ENCODE data around the gene KLHL5.
"Not testable (repeated sequence)": the region's sequence is repeated elsewhere in the genome, so short reads cannot be mapped to it uniquely, and the experiment has no call there.

The KLHL5 gene

DNA sequence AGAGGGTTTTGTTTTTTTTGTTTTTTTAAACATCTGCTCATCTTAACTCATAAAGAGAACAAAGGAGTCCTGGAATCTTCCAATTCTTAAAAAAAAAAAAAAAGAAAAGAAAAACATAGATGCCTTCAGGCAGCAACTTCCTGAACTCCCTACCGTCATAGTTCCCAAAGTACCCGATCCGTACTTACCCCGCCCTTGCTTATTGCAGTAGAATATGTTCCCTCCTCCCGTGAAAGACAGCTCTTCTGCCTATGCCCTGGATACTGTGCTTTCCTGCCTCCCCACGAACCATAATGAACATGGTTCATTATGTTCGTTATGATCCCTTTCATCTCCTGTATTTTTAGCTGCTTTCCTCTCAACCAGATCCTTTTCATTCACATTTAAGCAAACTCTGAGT, 40.3 kb downstream of the KLHL5 start:
- DNase-seq, result no peak

DNA sequence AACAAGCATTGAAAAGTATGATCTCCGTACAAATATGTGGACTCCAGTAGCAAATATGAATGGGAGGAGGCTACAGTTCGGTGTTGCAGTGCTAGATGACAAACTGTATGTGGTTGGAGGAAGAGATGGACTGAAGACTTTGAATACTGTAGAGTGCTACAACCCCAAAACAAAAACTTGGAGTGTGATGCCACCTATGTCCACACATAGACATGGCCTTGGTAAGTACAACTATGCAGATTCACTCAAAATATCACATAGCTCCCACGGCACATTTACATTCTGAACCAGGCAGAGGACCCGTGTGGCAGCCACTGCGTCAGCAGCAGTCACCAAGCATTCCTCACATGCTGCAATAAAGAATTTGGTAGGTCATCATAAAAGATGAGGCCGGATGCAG, 41.3 kb downstream of the KLHL5 start:
- DNase-seq, result no peak

DNA sequence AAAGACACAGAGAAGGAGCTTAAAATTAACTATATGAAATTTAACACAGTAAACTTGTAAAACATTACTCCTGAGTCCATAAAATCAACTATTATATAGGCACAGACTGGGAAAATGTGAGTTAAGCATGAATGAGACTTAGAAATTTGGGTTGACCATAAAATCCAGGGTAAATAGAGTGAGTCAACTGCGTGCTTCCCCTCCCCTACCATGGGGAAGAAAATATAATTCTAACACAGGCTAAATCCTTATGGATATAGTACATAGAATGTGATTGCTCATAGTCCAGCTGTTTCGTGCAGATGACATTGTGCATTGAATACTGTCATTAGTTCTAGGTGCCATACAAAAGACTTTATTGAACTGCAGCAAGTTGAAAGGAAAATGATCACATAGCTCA, 42.2 kb downstream of the KLHL5 start:
- DNase-seq, result no peak

DNA sequence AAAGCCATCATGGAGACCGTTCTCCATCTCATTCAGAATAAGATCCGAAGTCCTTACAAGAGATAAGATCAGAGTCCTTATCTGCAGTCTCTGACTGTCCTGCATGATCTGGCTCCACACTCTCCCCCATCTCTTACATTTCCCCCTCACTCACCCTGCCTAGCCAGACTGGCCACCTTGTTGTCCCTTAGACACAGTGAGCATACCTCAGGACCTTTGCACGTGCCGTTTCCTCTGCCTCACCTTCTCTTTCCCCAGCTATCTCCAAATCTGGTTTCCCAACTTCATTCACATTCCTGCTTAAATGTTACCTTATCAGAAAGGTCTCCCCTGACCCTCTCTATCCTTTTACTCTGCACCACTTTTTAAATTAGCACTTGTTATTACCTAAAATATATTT, 44.0 kb downstream of the KLHL5 start:
- no peak for DNase-seq

DNA sequence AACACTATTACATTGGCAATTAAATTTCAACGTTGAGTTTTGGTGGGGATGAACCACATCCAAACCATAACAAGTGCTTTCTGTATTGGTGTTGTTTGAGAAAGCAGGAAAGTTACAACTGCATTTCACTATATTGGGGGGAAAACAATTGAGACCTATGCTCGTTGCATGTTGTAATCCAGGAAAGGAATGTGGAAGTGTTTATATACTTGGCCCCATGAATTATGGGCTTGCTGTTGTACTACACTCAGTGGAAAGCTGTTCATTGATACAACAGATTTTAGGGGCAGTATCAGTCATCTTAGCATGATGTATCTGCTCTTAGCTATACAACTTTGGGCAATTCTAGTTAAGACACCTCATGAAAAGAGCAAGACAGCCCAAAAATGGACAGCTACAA, 52.4 kb downstream of the KLHL5 start:
- DNase-seq, result no peak

DNA sequence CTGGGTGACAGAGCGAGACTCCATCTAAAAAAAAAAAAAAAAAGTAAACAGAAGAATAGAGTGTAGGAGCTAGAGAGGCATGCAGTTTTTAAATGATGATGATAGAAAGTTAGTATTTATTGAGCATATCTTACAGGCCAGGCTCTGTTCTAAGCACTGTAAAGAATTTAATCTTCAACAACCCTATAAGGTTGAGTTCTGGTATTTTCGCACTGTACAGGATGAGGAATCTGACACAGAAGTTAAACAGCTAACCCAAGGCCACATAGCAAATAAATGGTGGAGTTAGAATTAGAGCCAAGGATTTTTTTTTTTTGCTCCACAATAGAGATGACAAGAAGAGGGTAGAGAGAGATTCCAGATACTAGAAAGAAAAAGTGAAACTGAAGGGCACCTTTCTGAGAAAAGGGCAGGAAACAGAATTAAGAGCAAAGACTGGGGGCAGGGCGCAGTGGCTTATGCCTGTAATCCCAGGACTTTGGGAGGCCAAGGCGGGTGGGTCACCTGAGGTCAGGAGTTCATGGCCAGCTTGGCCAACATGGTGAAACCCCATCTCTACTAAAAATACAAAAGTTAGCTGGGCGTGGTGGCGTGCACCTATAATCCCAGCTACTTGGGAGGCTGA, 56.1 kb downstream of the KLHL5 start:
- no peak for DNase-seq

DNA sequence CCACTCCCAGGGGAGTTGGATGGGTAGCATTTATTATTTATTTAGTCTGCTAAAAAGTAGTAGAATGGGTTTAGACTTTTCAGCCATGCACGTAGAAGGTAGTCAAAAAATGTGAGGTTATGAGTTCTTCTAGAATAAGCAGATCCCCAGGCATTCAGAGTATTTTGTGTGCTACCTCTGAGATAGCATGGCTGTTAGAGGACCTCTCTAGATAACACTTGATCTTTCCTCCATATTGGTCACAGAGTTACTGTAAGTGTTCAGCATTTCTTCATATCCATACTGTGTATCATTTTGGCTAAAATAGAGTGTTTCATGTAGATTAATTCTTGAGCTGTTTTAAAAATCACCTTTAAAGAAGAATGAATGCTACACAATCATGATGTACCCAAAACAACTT, 58.4 kb downstream of the KLHL5 start:
- no peak for DNase-seq

DNA sequence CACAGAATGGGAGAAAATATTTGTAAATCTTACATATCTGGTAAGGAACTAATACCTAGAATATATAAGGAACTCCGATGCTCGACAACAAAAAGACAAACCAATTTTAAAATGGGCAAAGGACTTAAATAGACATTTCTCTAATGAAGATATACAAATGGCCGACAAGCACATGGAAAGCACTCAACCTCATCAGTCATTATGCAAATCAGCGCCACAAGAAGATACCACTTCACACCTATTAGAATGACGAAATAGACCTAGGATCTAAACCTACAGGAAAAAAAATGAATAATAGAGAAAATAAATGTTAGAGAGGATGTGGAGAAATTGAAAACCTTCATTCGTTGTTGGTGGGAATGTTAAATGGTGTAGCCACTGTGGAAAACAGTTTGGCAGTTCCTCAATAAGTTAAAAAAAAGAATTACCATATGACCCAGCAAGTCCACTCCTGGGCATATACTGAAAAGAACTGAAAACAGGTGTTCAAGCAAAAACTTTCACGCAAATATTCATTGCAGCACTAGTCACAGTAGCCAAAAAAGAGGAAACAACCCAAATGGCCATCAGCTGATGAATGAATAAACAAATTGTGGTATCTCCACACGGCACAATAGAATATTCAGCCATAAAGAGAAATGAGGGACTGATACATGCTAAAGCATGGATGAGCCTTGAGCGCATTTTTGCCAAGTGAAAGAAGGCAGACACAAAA, 63.0 kb downstream of the KLHL5 start:
- no peak for DNase-seq

DNA sequence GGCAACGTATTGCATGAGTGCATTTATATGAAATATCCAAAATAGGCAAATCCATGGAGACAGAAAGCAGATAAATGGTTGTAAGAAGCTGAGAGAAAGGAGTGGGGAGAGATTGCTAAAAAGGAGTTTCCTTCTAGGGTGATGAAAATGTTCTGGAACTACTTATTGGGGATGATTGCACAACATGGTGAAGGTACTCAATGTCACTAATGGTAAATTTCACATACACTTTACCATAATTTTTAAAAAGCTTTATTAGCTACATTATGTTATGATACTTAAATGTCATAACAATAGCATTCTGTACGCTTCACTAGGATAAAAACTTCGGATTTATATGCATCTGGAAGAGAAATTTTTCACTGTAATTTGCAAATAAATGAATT, 63.6 kb downstream of the KLHL5 start:
- DNase-seq, result no peak

DNA sequence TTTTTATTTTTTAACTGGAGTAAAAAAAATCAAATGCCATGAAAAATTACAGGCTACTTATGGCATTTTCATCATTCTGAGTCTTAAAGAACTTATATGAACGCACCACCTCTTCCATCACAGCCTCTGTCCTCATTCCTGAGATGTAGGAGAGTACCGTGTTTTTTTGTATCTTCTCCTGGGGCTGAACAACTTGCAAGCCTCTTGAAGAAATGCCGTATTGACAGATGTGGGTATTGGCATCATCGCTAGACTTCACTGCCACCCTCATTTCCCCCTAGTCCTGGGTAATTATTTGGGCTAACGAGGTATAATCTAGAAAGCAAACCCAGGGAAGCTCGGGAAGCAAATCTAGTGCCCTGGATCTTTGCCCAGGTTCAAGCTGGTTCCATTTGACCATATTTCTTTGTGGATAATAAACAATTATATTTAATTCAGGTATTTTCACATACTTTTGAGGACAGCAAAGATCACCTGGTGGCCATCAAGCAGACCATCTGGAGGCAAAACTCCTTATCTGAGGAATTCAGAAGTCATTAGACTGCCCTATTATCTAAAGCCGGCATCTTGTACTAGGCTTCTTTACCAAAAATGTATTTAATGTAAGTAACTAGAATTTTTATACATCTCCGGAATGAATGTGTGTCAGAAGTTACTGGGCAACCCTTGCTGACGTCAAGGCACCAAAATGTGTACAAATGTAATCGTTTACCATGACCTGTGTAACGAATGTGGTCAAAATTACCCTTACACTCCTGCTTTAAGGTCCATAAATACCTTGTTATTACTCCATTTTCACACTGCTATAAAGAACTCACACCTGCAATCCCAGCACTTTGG, 64.4 kb downstream of the KLHL5 start:
- DNase-seq, result no peak

DNA sequence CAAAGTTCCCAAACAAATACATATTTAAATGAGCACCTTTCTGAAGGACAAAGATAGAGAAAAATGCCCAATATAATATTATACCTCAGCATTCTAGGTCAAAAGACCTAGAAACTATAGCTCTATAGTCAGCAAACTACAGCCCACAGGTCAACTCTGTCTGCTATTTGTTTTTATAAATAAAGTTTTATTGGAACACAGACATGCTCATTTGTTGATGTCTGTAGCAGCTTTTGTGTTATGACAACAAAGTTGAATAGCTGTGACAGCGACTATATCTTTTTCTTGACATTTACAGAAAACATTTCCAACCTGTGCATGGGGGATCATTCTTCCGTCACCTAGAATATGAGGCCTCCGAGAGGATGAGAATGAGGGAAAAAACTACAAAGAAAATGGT, 71.6 kb downstream of the KLHL5 start:
- DNase-seq, result no peak

DNA sequence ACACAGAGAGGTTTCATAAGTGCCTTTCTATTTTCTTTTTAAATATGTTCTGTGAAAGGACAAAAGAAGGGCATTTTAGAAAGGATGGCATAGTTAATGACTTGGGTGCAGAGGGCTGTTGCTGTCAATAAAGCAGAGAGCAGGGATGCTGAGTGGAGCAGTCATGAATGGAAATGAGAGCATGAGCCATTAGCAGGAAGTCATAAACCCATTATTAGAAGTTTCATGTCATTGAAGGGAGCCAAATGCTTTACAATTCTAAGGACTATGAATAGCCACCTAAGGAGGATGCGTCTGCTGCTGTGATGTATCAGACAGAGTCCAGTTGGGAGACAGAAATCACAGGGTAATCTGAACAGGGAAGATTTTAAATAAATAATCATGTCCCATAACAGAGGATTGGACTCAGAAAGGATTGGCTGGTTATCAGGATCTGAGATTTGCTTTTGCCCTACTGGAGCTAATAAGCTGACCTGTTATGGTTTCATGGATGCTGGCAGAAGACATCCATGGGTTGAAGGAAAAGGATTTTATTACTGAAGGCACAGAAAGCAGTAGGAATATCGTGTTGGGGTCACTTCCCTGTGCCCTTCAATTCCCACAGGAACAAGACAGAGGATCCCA, 72.8 kb downstream of the KLHL5 start:
- DNase-seq, result no peak

DNA sequence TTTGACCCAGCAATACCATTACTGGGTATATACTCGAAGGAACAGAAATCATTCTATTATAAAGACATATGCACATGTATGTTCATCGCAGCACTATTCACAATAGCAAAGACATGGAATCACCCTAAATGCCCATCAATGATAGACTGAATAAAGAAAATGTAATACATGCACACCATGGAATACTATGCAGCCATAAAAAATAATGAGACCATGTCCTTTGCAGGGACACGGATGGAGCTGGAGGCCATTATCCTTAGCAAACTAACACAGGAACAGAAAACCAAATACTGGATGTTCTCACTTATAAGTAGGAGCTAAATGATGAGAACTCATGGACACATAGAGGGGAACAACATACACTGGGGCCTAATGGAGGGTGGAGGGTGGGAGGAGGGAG, 76.2 kb downstream of the KLHL5 start:
- DNase-seq, result not testable (repeated sequence)

DNA sequence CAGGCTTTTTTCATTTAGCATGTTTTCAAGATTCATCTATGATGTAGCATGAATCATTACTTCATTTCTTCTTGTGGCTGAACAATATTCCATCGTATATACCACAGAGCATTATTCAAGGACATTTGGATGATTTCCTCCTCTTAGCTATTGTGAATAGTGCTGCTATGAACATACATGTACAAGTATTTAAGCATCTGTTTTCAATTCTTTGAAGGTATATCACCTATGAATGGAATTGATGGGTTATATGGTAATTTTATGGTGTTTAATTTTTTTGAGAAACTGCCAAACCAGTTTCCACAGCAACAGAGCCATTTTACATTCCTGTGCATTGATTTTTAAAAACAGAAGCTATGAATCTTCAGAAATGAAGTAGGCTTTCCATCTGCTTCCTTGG, 84.2 kb downstream of the KLHL5 start:
- DNase-seq, result no peak

DNA sequence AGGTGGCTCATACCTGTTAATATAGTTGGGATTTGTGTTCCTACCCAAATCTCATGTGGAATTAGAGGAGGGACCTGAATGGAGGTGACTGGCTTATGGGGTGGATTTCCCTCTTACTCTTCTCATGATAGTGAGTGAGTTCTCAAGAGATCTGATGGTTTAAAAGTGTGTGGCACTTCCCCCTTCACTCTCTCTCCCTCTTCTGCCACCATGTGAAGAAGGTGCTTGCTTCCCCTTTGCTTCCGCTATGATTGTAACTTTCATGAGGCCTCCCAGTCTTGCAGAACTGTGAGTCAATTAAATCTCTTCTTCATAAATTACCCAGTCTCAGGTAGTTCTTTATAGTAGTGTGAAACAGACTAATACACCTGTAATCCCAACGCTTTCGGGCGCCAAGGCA, 92.0 kb downstream of the KLHL5 start:
- DNase-seq, result no peak

DNA sequence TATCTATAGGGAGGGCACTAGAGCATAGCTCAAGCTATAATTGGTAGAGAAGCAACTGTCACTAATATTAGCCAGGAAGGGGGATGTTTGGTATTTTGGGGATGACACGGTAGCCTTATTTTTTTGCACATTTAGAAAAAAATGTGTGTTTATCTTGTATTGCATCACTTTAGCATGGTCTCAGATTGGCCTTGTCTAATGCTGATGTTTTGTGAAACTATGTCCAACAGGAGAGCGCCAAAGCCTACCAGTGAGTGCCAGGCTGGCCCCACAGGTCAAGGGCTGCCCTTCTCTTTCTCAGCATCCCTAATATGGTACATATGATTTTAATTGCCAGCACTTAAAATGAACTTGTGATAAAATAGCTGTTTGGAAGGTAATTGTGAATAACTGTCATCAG, 95.5 kb downstream of the KLHL5 start:
- DNase-seq, result no peak

DNA sequence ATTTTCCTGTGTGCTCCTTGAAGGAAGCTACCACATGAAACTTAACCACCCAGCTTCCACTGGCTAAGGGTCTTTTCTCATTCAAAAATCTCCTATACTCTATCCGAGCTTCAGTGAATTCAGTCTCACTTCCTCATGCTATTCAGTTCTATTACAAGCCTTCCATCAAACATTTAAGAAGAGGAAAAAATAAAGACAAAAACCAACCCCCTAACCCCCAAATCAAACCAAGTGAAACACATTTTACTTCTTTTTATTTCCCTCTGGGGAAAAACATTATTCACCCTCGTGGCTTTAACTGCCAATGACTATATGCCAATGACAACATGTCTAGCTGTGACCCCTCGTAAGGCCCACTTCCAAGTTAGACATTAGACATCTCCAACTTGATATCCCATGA, 104.1 kb downstream of the KLHL5 start:
- no peak for DNase-seq

DNA sequence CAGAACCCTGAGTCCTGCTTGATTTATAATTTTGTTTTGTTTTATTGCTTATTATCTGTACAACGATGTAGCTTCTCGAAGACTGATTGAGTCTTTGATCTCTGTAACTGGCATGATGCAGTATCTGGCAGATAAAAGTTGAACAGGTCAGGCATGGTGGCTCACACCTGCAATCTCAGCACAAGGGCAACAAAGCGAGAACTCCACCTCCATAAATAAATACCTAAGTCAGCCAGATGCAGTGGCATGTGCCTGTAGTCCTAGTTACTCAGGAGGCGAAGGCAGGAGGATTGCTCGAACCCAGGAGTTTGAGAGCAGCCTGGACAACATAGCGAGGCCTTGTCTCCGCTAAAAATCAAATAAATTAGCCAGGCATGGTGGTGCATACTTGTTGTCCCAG, 104.6 kb downstream of the KLHL5 start:
- DNase-seq, result no peak

DNA sequence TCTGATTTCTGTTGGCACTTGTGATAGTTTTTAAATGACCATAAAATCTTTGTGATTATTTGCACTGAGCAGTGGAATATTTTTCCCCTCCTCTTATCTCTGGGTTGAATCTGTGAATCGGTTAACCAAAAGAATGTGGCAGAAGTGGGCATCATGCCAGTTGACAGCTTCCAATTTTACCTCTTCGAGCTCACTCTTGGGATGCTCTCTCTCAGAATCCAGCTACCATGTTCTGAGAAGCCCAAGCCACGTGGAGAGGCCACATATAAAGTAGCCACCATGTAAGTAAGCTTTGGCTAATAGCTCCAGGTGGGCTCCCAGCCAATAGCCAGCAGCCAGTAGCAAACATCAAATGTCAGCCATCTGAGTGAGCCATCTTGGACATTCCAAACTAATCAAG, 107.4 kb downstream of the KLHL5 start:
- no peak for DNase-seq

DNA sequence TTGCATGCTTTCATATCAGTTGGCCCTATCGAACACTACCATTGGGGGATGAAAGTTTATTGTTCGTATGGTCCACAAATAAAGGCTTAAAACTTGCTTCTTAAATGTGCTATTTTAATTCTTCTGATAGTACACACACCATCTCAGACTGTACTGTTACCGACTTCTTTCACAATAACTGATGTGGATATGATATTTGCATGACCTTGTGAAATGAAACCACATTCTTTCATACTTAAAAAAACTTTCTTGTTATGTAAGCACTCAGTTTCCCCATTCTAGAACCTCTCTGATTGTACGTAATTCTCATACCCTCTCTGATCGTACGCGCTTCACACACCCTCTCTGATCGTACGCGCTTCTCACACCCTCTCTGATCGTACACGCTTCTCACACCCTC, 108.3 kb downstream of the KLHL5 start:
- DNase-seq, result peak in 1 of 2 donors; percentile 64
